Measurements from ENCODE around the gene PLA2G2E. TPM values are rescaled to one million over a fixed set of nuclear protein-coding genes. Genes with fewer than 3 reads are reported as not detected.

Gene PLA2G2E
- total and polyA plus RNA-seq, 4 donors: not detected

DNA sequence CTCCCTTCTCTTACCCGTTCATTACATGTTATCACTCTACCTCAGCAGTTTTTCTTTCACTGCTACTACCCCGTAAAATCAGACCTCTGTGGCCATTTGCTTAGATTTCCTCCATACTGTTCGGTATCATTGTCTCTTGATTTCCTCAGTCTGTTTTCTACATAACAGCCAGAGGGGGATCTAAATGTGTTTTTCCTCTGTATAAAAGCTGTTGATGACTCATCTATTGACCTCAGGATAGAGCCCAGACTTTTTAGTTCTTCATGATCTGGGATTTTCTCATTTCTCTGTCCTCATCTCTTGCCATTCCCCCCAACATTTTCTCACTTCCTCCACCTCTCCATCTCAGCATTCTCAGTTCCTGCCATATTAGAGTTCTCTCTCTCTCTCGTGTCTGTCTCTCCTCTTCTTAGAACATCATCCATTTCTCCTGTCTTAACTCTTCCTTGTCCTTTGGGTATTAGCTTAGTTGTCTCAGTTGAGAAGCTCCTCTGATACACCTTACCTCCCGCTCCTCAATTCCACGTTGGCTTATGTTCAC lies 30.7 kb downstream of the PLA2G2E start:
- 91% methylated on average over 6 of the region's 6 CpGs for WGBS
- Histone ChIP-seq H3K4me1 (ENCODE audit: control insufficient read depth in 4 of 4, insufficient read depth in 4 of 4, low read length in 3 of 4) (peaks cover 0 to 5% (median 0%) of the 10 kb centered on the region in 4 donors), H3K27me3 (ENCODE audit: control insufficient read depth in 4 of 4, insufficient read depth in 4 of 4, low read length in 3 of 4) (no peaks in the 10 kb centered on the region), H3K4me3 (ENCODE audit: low read depth in 1 of 3, low read length in 3 of 3) (no peak overlapping the region), H3K36me3 (ENCODE audit: control insufficient read depth in 4 of 4, insufficient read depth in 3 of 4, low read depth in 1 of 4, low read length in 3 of 4) (peaks cover 3 to 21% (median 15%) of the 10 kb centered on the region in 4 donors), H3K27ac (ENCODE audit: low read depth in 1 of 2, low read length in 2 of 2) (no peak overlapping the region), H3K9ac (ENCODE audit: low read depth in 1 of 2, low read length in 2 of 2) (no peak overlapping the region), H3K9me3 (ENCODE audit: control insufficient read depth in 4 of 4, low read length in 3 of 4) (no peaks in the 10 kb centered on the region)
- DNase-seq (ENCODE audit: low spot score): no peak
- TF ChIP-seq FOXA2 (IDR thresholded peaks at IDR 0.05) (no peak), TAF1 (conservative IDR thresholded peaks at IDR 0.05) (no peak), GABPA (IDR thresholded peaks at IDR 0.05 in 1 of 2, conservative IDR thresholded peaks at IDR 0.05 in 1 of 2) (no peak), HNF4A (conservative IDR thresholded peaks at IDR 0.05) (no peak), RXRA (IDR thresholded peaks at IDR 0.05) (no peak), FOXA1 (IDR thresholded peaks at IDR 0.05) (no peak), SP1 (IDR thresholded peaks at IDR 0.05) (no peak), YY1 (IDR thresholded peaks at IDR 0.05) (no peak), EGR1 (IDR thresholded peaks at IDR 0.05; ENCODE audit: low read depth in 2 of 2) (no peak), NR2F2 (IDR thresholded peaks at IDR 0.05) (no peak), JUND (IDR thresholded peaks at IDR 0.05) (no peak)
- TF ChIP-seq, protein P1, sequence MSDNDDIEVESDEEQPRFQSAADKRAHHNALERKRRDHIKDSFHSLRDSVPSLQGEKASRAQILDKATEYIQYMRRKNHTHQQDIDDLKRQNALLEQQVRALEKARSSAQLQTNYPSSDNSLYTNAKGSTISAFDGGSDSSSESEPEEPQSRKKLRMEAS (IDR thresholded peaks at IDR 0.05): no peak
- TF ChIP-seq, protein P2, sequence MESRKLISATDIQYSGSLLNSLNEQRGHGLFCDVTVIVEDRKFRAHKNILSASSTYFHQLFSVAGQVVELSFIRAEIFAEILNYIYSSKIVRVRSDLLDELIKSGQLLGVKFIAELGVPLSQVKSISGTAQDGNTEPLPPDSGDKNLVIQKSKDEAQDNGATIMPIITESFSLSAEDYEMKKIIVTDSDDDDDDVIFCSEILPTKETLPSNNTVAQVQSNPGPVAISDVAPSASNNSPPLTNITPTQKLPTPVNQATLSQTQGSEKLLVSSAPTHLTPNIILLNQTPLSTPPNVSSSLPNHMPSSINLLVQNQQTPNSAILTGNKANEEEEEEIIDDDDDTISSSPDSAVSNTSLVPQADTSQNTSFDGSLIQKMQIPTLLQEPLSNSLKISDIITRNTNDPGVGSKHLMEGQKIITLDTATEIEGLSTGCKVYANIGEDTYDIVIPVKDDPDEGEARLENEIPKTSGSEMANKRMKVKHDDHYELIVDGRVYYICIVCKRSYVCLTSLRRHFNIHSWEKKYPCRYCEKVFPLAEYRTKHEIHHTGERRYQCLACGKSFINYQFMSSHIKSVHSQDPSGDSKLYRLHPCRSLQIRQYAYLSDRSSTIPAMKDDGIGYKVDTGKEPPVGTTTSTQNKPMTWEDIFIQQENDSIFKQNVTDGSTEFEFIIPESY (IDR thresholded peaks at IDR 0.05): no peak
- TF ChIP-seq, protein P3, sequence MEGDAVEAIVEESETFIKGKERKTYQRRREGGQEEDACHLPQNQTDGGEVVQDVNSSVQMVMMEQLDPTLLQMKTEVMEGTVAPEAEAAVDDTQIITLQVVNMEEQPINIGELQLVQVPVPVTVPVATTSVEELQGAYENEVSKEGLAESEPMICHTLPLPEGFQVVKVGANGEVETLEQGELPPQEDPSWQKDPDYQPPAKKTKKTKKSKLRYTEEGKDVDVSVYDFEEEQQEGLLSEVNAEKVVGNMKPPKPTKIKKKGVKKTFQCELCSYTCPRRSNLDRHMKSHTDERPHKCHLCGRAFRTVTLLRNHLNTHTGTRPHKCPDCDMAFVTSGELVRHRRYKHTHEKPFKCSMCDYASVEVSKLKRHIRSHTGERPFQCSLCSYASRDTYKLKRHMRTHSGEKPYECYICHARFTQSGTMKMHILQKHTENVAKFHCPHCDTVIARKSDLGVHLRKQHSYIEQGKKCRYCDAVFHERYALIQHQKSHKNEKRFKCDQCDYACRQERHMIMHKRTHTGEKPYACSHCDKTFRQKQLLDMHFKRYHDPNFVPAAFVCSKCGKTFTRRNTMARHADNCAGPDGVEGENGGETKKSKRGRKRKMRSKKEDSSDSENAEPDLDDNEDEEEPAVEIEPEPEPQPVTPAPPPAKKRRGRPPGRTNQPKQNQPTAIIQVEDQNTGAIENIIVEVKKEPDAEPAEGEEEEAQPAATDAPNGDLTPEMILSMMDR (IDR thresholded peaks at IDR 0.05; ENCODE audit: low read depth, low read length, missing input control): no peak

DNA sequence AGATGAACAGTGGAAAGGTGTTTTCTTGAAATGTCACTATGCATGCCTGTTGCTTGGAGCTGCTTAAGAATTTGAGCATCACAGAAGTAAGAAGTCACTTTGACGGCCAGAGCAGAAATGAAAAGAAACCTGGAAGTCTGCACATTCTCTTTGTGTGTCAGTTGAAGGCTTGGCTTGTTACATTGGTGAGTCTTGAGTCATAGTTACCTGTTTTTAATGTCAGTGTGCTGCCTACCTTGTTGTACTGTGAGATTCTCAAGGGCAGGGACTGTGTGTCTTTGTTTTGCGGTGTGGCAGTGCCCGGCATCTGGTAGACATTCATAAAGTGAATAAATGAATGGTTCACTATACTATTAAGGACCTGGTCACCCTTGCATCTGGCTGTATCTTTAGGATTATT lies 31.3 kb downstream of the PLA2G2E start:
- TF ChIP-seq TAF1 (conservative IDR thresholded peaks at IDR 0.05) (no peak), HNF4A (conservative IDR thresholded peaks at IDR 0.05) (no peak), RAD21 (IDR thresholded peaks at IDR 0.05) (no peak), YY1 (IDR thresholded peaks at IDR 0.05) (no peak), EGR1 (IDR thresholded peaks at IDR 0.05; ENCODE audit: low read depth in 2 of 2) (no peak)
- TF ChIP-seq, protein P4, sequence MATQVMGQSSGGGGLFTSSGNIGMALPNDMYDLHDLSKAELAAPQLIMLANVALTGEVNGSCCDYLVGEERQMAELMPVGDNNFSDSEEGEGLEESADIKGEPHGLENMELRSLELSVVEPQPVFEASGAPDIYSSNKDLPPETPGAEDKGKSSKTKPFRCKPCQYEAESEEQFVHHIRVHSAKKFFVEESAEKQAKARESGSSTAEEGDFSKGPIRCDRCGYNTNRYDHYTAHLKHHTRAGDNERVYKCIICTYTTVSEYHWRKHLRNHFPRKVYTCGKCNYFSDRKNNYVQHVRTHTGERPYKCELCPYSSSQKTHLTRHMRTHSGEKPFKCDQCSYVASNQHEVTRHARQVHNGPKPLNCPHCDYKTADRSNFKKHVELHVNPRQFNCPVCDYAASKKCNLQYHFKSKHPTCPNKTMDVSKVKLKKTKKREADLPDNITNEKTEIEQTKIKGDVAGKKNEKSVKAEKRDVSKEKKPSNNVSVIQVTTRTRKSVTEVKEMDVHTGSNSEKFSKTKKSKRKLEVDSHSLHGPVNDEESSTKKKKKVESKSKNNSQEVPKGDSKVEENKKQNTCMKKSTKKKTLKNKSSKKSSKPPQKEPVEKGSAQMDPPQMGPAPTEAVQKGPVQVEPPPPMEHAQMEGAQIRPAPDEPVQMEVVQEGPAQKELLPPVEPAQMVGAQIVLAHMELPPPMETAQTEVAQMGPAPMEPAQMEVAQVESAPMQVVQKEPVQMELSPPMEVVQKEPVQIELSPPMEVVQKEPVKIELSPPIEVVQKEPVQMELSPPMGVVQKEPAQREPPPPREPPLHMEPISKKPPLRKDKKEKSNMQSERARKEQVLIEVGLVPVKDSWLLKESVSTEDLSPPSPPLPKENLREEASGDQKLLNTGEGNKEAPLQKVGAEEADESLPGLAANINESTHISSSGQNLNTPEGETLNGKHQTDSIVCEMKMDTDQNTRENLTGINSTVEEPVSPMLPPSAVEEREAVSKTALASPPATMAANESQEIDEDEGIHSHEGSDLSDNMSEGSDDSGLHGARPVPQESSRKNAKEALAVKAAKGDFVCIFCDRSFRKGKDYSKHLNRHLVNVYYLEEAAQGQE (IDR thresholded peaks at IDR 0.05): no peak
- TF ChIP-seq, protein P5, sequence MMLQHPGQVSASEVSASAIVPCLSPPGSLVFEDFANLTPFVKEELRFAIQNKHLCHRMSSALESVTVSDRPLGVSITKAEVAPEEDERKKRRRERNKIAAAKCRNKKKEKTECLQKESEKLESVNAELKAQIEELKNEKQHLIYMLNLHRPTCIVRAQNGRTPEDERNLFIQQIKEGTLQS (IDR thresholded peaks at IDR 0.05): no peak
- Histone ChIP-seq H3K36me3 (ENCODE audit: control insufficient read depth in 4 of 4, insufficient read depth in 3 of 4, low read depth in 1 of 4, low read length in 3 of 4) (peaks cover 5 to 16% (median 15%) of the 10 kb centered on the region in 4 donors), H3K9ac (ENCODE audit: low read depth in 1 of 2, low read length in 2 of 2) (no peak overlapping the region), H3K4me3 (ENCODE audit: low read depth in 1 of 3, low read length in 3 of 3) (no peak overlapping the region), H3K27ac (ENCODE audit: low read depth in 1 of 2, low read length in 2 of 2) (no peak overlapping the region), H3K4me1 (ENCODE audit: control insufficient read depth in 4 of 4, insufficient read depth in 4 of 4, low read length in 3 of 4) (peaks cover 0 to 5% (median 0%) of the 10 kb centered on the region in 4 donors), H3K27me3 (ENCODE audit: control insufficient read depth in 4 of 4, insufficient read depth in 4 of 4, low read length in 3 of 4) (no peaks in the 10 kb centered on the region), H3K9me3 (ENCODE audit: control insufficient read depth in 4 of 4, low read length in 3 of 4) (no peaks in the 10 kb centered on the region)
- 95% methylated on average over 3 of the region's 3 CpGs for WGBS
- DNase-seq (ENCODE audit: low spot score): no peak
